ENCODE data around the gene KCNV2.

GRCh38 chr9:2718001-2718697 is 839 bp downstream of the KCNV2 start:
- TF ChIP-seq ZC3H10 (CRISPR knock-in tag; IDR thresholded peaks at IDR 0.05) (no peak), PPARA (CRISPR knock-in tag; IDR thresholded peaks at IDR 0.05; ENCODE audit: borderline replicate concordance) (no peak), ZFP3 (CRISPR knock-in tag; IDR thresholded peaks at IDR 0.05) (no peak), ZFP30 (CRISPR knock-in tag; IDR thresholded peaks at IDR 0.05) (no peak)
- TF ChIP-seq, protein P1, sequence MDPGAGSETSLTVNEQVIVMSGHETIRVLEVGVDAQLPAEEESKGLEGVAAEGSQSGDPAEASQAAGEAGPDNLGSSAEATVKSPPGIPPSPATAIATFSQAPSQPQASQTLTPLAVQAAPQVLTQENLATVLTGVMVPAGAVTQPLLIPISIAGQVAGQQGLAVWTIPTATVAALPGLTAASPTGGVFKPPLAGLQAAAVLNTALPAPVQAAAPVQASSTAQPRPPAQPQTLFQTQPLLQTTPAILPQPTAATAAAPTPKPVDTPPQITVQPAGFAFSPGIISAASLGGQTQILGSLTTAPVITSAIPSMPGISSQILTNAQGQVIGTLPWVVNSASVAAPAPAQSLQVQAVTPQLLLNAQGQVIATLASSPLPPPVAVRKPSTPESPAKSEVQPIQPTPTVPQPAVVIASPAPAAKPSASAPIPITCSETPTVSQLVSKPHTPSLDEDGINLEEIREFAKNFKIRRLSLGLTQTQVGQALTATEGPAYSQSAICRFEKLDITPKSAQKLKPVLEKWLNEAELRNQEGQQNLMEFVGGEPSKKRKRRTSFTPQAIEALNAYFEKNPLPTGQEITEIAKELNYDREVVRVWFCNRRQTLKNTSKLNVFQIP (CRISPR knock-in tag; IDR thresholded peaks at IDR 0.05; ENCODE audit: borderline replicate concordance, low read depth) = no peak
- TF ChIP-seq, protein P2, sequence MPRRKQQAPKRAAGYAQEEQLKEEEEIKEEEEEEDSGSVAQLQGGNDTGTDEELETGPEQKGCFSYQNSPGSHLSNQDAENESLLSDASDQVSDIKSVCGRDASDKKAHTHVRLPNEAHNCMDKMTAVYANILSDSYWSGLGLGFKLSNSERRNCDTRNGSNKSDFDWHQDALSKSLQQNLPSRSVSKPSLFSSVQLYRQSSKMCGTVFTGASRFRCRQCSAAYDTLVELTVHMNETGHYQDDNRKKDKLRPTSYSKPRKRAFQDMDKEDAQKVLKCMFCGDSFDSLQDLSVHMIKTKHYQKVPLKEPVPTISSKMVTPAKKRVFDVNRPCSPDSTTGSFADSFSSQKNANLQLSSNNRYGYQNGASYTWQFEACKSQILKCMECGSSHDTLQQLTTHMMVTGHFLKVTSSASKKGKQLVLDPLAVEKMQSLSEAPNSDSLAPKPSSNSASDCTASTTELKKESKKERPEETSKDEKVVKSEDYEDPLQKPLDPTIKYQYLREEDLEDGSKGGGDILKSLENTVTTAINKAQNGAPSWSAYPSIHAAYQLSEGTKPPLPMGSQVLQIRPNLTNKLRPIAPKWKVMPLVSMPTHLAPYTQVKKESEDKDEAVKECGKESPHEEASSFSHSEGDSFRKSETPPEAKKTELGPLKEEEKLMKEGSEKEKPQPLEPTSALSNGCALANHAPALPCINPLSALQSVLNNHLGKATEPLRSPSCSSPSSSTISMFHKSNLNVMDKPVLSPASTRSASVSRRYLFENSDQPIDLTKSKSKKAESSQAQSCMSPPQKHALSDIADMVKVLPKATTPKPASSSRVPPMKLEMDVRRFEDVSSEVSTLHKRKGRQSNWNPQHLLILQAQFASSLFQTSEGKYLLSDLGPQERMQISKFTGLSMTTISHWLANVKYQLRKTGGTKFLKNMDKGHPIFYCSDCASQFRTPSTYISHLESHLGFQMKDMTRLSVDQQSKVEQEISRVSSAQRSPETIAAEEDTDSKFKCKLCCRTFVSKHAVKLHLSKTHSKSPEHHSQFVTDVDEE (CRISPR knock-in tag; IDR thresholded peaks at IDR 0.05) = no peak
